RWPE2 (cell line): ENCODE data around the gene CASS4.

Experiments
- ATAC-seq: fragments of 200-7000 bp; cut with Tn5 transposase; 3 replicates; pipeline ENCODE4 v1.9.1; 2021; ENCODE audit warnings: low read depth
- DNase-seq: peaks from one replicate; pipeline ENCODE4 v3.0.0-alpha.2; 2020; ENCODE audit warnings: low spot score
- H3K27ac ChIP-seq: fragments of 450-650 bp; 2 replicates; pipeline ENCODE4 v1.5.1; 2017; ENCODE audit warnings: mild to moderate bottlenecking; ENCODE audit not compliant: poor library complexity, severe bottlenecking
- H3K27me3 ChIP-seq: fragments of 250-450 bp; sonication (Bioruptor Pico); 2 replicates; pipeline ENCODE4 v1.5.1; 2021; ENCODE audit warnings: mild to moderate bottlenecking, moderate library complexity; ENCODE audit not compliant: insufficient read depth, poor library complexity, severe bottlenecking
- H3K36me3 ChIP-seq: fragments of 250-450 bp; sonication (Bioruptor Pico); 2 replicates; pipeline ENCODE4 v1.5.1; 2020; ENCODE audit warnings: low read depth, mild to moderate bottlenecking, moderate library complexity
- H3K4me1 ChIP-seq: fragments of 250-450 bp; sonication (Bioruptor Pico); 2 replicates; pipeline ENCODE4 v1.5.1; 2021; ENCODE audit warnings: mild to moderate bottlenecking, moderate library complexity; ENCODE audit not compliant: insufficient read depth, poor library complexity, severe bottlenecking
- H3K4me3 ChIP-seq: fragments of 250-450 bp; sonication (Bioruptor Pico); 2 replicates; pipeline ENCODE4 v1.5.1; 2021; ENCODE audit warnings: mild to moderate bottlenecking, moderate library complexity; ENCODE audit not compliant: severe bottlenecking
- H3K9me3 ChIP-seq: fragments of 250-450 bp; sonication (Bioruptor Pico); 2 replicates; pipeline ENCODE4 v1.5.1; 2021; ENCODE audit warnings: mild to moderate bottlenecking, moderate library complexity; ENCODE audit not compliant: severe bottlenecking
- CTCF ChIP-seq: fragments of 450-650 bp; IDR thresholded peaks from one replicate; pipeline ENCODE4 v1.5.1; 2017; ENCODE audit warnings: mild to moderate bottlenecking, moderate library complexity; ENCODE audit not compliant: poor library complexity, severe bottlenecking

Gene CASS4

GRCh38 chr20:56438284-56438683, 26.2 kb downstream of the CASS4 start:
- Histone ChIP-seq H3K4me1 (no peaks in the 10 kb centered on the region), H3K27ac (no peak overlapping the region), H3K27me3 (no peaks in the 10 kb centered on the region), H3K36me3 (no peaks in the 10 kb centered on the region), H3K4me3 (no peak overlapping the region), H3K9me3 (no peaks in the 10 kb centered on the region)
- ATAC-seq (no peak), DNase-seq (no peak)
- TF ChIP-seq CTCF = no peak

- peak; percentile 42 for ATAC-seq
Observed at GRCh38 chr20:56439771-56440291, 27.8 kb downstream of the CASS4 start.

GRCh38 chr20:56440346-56441007, 28.4 kb downstream of the CASS4 start:
- peak; percentile 16 for DNase-seq
- no peak for ATAC-seq
- Histone ChIP-seq H3K36me3 (no peaks in the 10 kb centered on the region), H3K4me3 (no peak overlapping the region), H3K4me1 (no peaks in the 10 kb centered on the region), H3K27ac (no peak overlapping the region), H3K27me3 (no peaks in the 10 kb centered on the region), H3K9me3 (no peaks in the 10 kb centered on the region)
- no peak for TF ChIP-seq CTCF

More at GRCh38 chr20:56439771-56440291, 27.8 kb downstream of the CASS4 start:
- no peaks in the 10 kb centered on the region for H3K9me3 ChIP-seq
- no peaks in the 10 kb centered on the region for H3K4me1 ChIP-seq
- H3K4me3 ChIP-seq = no peak overlapping the region
- TF ChIP-seq CTCF = no peak
- no peak overlapping the region for H3K27ac ChIP-seq
- DNase-seq = peak; percentile 69
- no peaks in the 10 kb centered on the region for H3K27me3 ChIP-seq
- no peaks in the 10 kb centered on the region for H3K36me3 ChIP-seq

- no peak for TF ChIP-seq CTCF
Observed at GRCh38 chr20:56442389-56443365, 30.6 kb downstream of the CASS4 start.

More at GRCh38 chr20:56442389-56443365, 30.6 kb downstream of the CASS4 start:
- Histone ChIP-seq H3K4me3 (no peak overlapping the region), H3K27ac (no peak overlapping the region), H3K4me1 (no peaks in the 10 kb centered on the region), H3K27me3 (no peaks in the 10 kb centered on the region), H3K9me3 (no peaks in the 10 kb centered on the region), H3K36me3 (no peaks in the 10 kb centered on the region)
- peak; percentile 68 for DNase-seq
- ATAC-seq = no peak
